Fibroblast of pulmonary artery (primary cell): ENCODE data around the gene FLNA.
"Not testable (repeated sequence)": the region's sequence is repeated elsewhere in the genome, so short reads cannot be mapped to it uniquely, and the experiment has no call there.

Experiments
- DNase-seq: peaks from one replicate; pipeline ENCODE4 v3.0.0-alpha.2; 2010; ENCODE audit warnings: low read depth
- H3K4me3 ChIP-seq: replicated peaks from 2 replicates; pipeline ENCODE4 v1.5.1; 2011; ENCODE audit warnings: low read depth, mild to moderate bottlenecking, control low read depth, low read length, moderate library complexity
- CTCF ChIP-seq: IDR thresholded peaks from 2 replicates; pipeline ENCODE4 v1.5.1; 2011; ENCODE audit warnings: mild to moderate bottlenecking, control low read depth, low read length, inconsistent platforms; ENCODE audit errors: missing control alignments

FLNA gene

GRCh38 chrX:154398668-154399526, 24.5 kb upstream of the FLNA start:
- TF ChIP-seq CTCF, result peak; percentile 59
- H3K4me3 ChIP-seq, result peak overlapping the region; percentile 91
- peak; percentile 84 for DNase-seq

DNA sequence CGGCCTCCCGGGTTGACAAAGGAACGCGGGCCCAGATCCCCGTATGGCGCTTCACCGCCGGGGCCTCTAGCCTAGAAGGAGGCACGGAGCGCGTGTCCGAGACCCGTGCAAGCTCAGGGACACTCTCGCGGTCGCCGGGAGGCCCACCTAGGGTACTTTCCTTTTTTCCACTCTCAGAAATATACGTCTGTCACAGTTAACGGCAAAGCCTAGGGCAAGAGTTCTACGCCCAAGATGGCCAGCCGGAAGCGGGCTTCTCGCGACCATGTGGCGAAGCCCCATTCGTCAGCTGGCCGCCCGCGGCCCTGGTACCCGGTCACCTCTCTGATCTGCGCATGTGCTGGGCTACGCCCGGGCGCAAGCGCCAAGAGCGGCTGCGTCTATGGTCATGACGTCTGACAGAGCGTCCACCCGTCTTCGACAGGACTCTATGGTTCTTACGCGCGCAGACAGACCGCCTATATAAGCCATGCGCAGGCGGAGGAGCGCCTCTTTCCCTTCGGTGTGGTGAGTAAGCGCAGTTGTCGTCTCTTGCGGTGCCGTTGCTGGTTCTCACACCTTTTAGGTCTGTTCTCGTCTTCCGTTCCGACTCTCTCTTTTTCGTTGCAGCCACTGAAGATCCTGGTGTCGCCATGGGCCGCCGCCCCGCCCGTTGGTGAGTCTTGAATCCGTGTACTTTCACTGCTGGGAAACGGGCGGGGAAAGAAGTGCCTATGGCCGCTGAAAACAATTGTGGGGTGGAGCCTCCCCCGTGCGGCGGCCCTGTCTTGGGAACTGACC, 23.6 kb upstream of the FLNA start, which contains the start of gene RPL10:
Gene RPL10 (plus strand): TSS at position 490 of the 780 bp plus-strand sequence. CDS start 143 bp downstream, at position 633.
- DNase-seq, result peak; percentile 98
- peak within 1 kb of the TSS; percentile 91 for H3K4me3 ChIP-seq
- TF ChIP-seq CTCF, result no peak

- H3K4me3 ChIP-seq, result peak overlapping the region; percentile 91
- DNase-seq, result peak; percentile 52
- no peak for TF ChIP-seq CTCF
Observed at GRCh38 chrX:154396973-154397887, 22.8 kb upstream of the FLNA start.

- H3K4me3 ChIP-seq, DNase-seq: not testable (repeated sequence)
Observed at GRCh38 chrX:154396363-154396762, 21.9 kb upstream of the FLNA start.

DNA sequence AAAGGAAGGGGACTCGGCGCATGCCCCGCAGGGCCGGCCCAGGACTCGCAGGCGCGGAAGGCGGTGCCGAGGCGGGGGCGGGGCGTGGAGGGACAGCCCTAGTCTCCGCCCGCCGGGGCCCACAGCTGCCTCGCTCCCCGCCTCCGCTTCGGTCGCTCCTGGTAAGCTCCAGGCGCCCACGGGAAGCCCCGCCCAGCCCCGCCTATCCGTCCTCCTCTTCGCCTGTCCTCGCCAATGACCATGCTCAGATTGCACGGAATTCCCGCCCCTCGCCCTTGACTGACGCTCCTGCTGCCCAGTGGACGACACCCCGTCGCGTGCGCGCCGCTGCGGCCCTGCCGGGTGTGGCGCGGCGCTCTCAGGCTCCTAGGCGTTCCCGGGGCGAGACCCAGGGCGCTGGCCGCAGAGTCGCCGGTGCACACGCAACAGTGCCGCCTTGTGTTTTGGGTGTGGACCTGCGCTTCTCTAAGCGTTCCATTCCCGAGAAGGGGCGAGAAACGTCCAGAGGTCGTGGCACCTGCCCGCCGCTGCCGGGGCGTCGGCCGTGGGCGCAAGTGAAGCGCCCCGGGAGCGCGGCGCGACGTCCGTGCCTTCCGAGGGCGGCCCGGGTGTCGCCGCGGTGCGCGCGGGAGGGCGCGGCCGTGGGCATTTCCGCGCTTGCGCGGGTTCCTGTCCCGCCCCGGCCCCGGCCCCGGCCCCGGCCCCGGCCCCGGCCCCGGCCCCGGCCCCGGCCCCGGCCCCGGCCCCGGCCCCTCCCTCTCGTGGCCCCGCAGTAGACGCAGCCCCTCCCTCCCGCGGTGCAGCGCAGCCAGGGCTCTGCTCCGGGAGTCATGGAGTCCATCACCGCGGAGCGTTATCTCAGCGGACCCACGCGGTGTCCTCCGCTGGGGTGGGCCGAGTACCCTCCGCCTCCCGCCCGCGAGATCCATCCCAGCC, 15.6 kb upstream of the FLNA start:
- not testable (repeated sequence) for DNase-seq

DNA sequence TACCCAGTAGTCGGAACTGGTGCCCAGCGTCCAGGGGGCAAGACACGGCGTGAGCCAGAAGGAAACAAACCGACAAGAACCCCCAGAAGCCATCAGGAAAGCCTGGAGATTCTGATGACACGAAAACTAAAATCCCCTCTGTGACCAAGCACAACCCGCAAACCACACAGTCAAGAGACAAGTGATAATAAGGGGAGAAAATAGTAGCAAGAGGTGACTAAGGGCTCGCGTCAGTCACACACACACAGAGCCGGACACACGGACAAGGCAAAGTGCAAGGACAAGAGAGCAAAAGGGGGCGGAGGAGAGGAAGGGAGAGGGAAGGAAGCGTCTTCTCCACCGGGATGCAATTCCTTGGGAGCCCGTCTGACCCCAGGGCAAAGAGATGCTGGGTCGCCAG, 14.2 kb upstream of the FLNA start:
- DNase-seq, H3K4me3 ChIP-seq: not testable (repeated sequence)

More for the DNA sequence above, 15.6 kb upstream of the FLNA start:
- H3K4me3 ChIP-seq, result peak overlapping the region; percentile 36

DNA sequence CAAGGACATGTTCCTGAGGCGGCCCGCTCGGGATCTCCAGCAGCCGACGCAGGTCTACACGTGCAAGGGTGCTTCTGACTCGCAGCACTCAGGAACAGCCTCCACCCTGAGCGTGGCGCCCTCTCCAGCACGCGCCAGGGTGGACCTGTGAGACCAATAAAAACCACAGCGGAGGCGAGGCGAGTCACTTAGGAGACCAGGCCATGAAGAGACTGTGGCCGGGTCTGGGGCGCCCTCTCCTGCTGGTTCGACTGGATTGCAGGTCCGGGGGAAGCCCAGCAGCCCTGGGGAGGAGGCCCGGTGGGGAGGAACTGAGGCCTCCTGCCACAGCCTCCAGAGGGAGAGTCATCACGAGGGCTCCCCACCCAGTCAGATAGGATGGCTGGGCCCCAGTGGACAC, 13.7 kb upstream of the FLNA start:
- not testable (repeated sequence) for DNase-seq, H3K4me3 ChIP-seq

- DNase-seq, result peak; percentile 44
- H3K4me3 ChIP-seq, result no peak overlapping the region
- peak; percentile 36 for TF ChIP-seq CTCF
Observed at GRCh38 chrX:154384284-154384892, 10.0 kb upstream of the FLNA start.
